ENCODE data around the gene LUZP1. TPM values are rescaled to one million over a fixed set of nuclear protein-coding genes. Genes with fewer than 3 reads are reported as not detected.

Gene LUZP1
- total RNA-seq, 2 experiments from 2014 or later: 16.9 to 17.5 TPM

DNA sequence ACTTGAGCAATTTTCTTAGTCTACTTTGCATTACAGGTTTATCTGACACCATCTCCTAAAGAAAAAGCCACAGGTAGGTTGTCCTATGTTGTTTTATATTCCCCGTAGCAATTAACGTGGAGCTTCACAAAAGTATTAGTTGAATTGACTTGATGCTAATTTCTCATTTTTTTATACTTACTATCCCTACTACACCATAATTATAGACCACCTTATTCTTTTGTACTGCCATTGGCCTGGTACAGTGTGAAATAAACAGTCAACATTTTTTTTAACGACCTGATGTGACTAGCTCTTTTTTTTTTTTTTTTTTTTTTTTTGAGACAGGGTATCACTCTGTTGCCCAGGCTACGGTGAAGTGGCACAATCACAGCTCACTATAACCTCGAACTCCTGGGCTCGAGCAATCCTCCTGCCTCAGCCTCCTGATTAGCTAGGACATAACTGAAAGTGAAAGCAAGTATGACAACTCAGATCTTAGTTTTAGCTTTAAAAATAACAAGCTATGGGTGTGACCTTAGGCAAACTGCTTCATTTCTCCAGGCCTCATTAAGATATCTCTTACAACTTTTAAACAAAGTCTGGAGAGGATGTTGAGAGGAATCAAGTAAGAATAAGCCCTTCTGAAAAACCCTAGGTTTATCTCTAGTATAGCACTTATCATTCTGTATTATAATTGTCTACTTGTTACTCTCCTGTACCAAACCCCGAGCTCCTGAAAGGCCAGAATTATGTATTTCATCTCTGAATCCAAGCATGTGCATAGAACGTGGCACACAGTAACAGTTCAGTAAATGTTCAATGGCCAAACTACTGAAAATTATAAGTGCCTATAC lies 49.5 kb downstream of the LUZP1 start:
- Mint-ChIP-seq H3K4me3 (peak overlapping the region; percentile 6), H3K4me1 (peaks cover 58% of the 10 kb centered on the region)

DNA sequence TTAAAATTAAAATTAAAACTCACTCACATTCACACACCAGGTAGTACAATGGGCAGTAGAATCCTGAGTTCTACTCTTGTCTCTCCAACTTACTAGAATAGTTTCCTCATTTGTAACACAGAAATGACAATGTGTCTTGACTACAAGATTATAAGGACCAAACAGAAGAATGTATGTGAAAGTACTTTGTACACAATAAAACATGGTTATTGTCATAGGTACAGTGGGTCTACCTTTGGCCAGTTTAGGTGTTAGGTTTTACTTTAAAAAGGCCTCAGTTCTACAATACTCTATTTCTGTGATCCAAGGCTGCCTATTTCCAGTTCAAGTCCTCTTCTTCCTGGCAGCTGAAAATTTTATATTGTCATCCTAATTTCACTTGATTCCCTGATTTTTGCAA lies 50.2 kb downstream of the LUZP1 start:
- Mint-ChIP-seq H3K36me3 (ENCODE audit: low read depth) (no peaks in the 10 kb centered on the region), H3K27ac (peak overlapping the region; percentile 89), H3K4me3 (no peak overlapping the region), H3K9me3 (no peaks in the 10 kb centered on the region), H3K4me1 (peaks cover 56% of the 10 kb centered on the region), H3K27me3 (no peaks in the 10 kb centered on the region)
- ChIA-PET CTCF (interaction anchor here (0.8 to 3.4 kb wide), 7 partner anchors 8 to 118 kb away, joined by 3 to 13 read pairs (median 4); partner anchors contain the start of gene KDM1A), POLR2A (no interaction called here)
- DNase-seq: no peak

More for the DNA sequence above, 49.5 kb downstream of the LUZP1 start:
- ChIA-PET CTCF (interaction anchor here (0.7 to 3.4 kb wide), 12 partner anchors 9 to 117 kb away, joined by 3 to 13 read pairs (median 4); partner anchors contain the start of gene KDM1A), POLR2A (interaction anchor here (0.5 kb wide), 1 partner anchor 190 kb away, joined by 3 read pairs; no protein-coding TSS in a partner anchor)
- peak overlapping the region; percentile 89 for H3K27ac Mint-ChIP-seq
- no peaks in the 10 kb centered on the region for H3K36me3 Mint-ChIP-seq (ENCODE audit: low read depth)
- H3K27me3 Mint-ChIP-seq: no peaks in the 10 kb centered on the region
- peak; percentile 69 for DNase-seq
- no peaks in the 10 kb centered on the region for H3K9me3 Mint-ChIP-seq

DNA sequence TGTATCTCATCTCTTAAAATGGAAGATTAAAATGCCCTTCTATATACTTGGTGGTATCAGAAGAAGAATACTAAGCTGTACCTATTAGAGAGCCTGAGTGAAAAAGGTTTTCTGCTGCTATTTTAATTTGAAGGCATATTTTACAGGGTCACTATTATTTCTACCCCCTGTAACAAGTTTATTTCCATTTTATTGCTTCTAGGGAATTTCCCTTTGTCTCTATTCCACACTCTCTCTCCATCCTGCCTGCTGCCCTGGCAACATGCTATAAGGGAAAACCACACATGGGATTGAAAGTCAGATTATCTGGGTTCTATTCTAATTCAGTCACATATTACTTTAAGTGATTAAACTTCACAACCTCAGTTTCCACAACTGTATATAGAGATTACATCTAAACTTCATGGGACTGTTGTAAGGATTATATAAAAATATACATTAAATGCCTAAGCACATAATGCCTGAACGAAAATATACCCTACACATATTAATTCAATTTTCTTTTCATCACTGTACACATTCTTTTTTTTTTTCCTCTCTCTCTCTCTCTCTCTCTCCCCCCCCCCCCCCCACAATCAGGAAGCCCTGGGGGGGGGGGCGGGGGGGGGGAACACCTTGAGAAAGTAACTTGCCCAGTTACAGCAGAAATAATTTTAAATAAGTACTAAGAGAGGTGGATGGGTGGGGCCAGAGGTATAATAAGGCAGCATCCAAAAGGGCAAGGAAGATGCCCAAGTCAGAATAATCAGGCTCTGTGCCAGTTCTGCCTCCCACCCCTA lies 51.5 kb downstream of the LUZP1 start:
- no peaks in the 10 kb centered on the region for H3K9me3 Mint-ChIP-seq
- POLR2A ChIA-PET: no interaction called here

DNA sequence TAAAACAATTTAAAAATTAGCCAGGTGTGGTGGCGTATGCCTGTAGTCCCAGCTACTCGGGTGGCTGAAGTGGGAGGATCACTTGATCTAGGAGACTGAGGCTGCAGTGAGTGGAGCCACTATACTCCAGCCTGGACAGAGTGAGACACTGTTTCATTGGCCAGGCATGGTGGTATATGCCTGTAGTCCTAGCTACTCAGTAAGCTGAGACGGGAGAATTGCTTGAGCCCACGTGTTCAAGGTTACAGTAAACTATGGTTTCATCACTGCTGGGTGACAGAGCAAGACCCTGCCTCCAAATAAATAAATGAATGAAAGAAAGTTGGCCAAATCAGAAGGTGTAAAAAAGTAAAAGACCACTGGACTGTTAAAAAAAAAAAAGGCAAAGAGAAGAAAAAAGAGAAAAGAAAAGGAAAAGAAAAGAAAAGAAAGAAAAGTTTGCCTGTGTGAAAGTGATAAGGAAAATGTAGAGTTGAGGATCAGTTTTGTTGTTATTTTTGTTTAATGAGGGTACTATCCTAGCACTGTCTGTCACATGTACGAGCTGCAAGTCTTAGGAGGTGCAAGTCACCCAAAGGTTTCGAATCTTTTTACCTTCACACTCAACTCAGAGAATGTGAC lies 52.3 kb downstream of the LUZP1 start:
- Mint-ChIP-seq H3K27me3 (no peaks in the 10 kb centered on the region), H3K36me3 (ENCODE audit: low read depth) (peaks cover 3% of the 10 kb centered on the region), H3K4me3 (no peak overlapping the region), H3K27ac (peak overlapping the region; percentile 37), H3K4me1 (peaks cover 69% of the 10 kb centered on the region), H3K9me3 (no peaks in the 10 kb centered on the region)
- POLR2A ChIA-PET: no interaction called here
- no peak for DNase-seq
- CTCF ChIA-PET: interaction anchor here (0.7 to 1.2 kb wide), 2 partner anchors 10 to 1452 kb away, joined by 3 to 5 read pairs; no protein-coding TSS in a partner anchor

More for the DNA sequence above, 51.5 kb downstream of the LUZP1 start:
- H3K27me3 Mint-ChIP-seq: no peaks in the 10 kb centered on the region
- no peak for DNase-seq
- peaks cover 3% of the 10 kb centered on the region for H3K36me3 Mint-ChIP-seq (ENCODE audit: low read depth)
- CTCF ChIA-PET: interaction anchor here (1.0 to 1.2 kb wide), 2 partner anchors 10 to 15 kb away, joined by 3 to 5 read pairs; no protein-coding TSS in a partner anchor
- H3K27ac Mint-ChIP-seq: peak overlapping the region; percentile 37
- H3K4me1 Mint-ChIP-seq: peaks cover 61% of the 10 kb centered on the region
- no peak overlapping the region for H3K4me3 Mint-ChIP-seq

DNA sequence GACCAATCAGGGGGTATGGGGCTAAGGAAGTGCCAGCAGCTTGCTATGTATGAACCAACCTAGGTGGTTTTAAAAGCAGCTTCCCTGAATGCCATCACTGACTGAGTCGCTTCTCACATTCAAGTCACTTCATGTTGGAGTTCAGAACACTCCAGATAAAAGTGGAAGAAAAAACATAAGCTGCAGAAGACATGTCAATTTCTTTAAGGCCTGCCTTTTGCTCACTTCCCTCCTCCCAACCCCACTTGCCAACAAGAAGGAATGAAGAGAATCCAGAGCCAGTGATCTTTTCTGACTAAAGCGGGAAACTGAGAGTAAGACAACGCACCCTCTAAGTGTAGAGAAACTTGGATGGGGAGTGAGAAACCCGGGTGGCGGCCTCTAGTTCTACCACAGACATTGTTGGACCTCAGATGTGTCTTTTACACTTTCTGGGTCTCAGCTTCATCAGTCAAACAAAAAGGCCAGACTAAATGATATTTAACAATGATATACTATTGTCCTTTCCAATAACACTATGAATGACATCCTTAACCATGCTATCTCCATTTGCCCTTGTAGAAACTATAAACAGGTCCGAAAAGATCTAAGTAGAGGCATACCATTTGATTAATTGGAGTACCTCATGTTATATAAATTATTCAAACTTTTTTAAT lies 54.1 kb downstream of the LUZP1 start:
- no peak for DNase-seq
- peak overlapping the region; percentile 19 for H3K27ac Mint-ChIP-seq
- peaks cover 74% of the 10 kb centered on the region for H3K4me1 Mint-ChIP-seq
- H3K4me3 Mint-ChIP-seq: no peak overlapping the region
- POLR2A ChIA-PET: no interaction called here
- CTCF ChIA-PET: interaction anchor here (0.9 to 1.3 kb wide), 2 partner anchors 15 to 53 kb away, joined by 3 read pairs; no protein-coding TSS in a partner anchor
- peaks cover 6% of the 10 kb centered on the region for H3K36me3 Mint-ChIP-seq (ENCODE audit: low read depth)
- no peaks in the 10 kb centered on the region for H3K9me3 Mint-ChIP-seq
- H3K27me3 Mint-ChIP-seq: no peaks in the 10 kb centered on the region

DNA sequence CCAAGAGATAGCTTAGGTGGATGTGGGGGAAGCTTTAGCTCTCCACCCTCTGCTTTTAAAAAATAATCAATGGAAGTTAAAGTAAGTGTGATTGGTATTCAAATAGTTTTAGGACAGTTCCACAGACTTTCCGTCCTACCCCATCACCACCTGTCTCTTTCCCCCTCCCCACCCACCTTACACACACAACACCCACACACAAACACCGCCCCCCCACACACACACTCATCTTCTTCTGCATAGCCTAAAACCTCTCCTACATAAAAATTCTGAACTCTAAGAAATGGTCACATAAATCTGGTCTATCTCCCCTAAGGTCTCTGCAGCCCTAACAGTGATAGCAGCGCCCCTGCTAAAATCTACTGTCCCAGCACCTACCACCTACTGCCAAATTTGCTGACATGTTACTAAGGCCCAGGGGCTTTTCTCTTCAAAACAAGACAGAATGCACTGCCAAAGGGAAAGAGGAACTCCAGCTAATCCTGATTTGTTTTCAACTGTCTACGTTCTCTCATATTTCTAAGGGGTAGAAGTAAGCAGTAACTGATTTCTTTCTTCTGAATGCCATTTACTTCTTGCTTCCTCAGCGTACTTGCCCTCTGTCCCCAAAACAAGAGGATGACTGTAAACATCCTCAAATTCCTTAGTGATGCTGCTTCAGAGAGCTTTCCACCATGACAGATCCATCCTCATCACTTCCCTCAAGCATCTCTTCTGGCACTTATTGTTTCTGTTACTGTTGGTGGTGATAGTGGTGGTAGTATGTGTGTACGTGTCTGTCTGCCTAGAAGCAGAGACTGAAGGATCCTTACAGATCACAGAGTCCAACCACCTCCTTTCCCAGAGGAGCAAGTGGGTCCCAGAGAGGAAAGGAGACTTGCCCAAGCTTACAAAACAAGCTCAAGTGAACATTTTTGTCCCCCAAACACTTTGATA lies 56.8 kb downstream of the LUZP1 start:
- CTCF ChIA-PET: interaction anchor here (1.1 to 2.9 kb wide), 5 partner anchors 8 to 73 kb away, joined by 4 to 13 read pairs (median 7); no protein-coding TSS in a partner anchor
- Mint-ChIP-seq H3K9me3 (no peaks in the 10 kb centered on the region), H3K36me3 (ENCODE audit: low read depth) (peaks cover 12% of the 10 kb centered on the region), H3K27me3 (no peaks in the 10 kb centered on the region), H3K4me3 (no peak overlapping the region), H3K4me1 (peaks cover 62% of the 10 kb centered on the region), H3K27ac (peak overlapping the region; percentile 7)
- POLR2A ChIA-PET: no interaction called here
- DNase-seq: no peak

DNA sequence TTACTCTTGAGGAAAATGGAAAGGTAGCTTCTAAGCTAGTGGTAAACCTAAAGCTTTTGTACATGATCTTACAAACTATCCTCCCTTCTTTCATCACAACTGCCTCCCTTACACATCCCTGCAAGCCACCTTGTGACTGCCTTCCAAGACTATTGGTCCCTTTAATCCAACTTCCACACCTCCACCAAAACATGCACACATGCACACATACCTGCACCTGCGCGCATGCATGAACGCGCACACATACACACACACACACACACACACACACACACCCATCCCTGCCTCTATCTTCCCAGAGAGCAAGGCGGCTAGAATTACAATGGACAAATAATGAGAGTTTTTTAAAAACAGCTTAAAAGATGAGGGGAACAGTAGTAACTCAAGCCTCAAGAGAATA lies 58.3 kb downstream of the LUZP1 start:
- peaks cover 14% of the 10 kb centered on the region for H3K36me3 Mint-ChIP-seq (ENCODE audit: low read depth)
- no peak overlapping the region for H3K27ac Mint-ChIP-seq
- ChIA-PET CTCF (interaction anchor here (0.7 to 3.0 kb wide), 7 partner anchors 9 to 244 kb away, joined by 3 to 16 read pairs (median 5); no protein-coding TSS in a partner anchor), POLR2A (no interaction called here)
- DNase-seq: no peak
- no peak overlapping the region for H3K4me3 Mint-ChIP-seq
- H3K9me3 Mint-ChIP-seq: no peaks in the 10 kb centered on the region
- peaks cover 52% of the 10 kb centered on the region for H3K4me1 Mint-ChIP-seq
- no peaks in the 10 kb centered on the region for H3K27me3 Mint-ChIP-seq

DNA sequence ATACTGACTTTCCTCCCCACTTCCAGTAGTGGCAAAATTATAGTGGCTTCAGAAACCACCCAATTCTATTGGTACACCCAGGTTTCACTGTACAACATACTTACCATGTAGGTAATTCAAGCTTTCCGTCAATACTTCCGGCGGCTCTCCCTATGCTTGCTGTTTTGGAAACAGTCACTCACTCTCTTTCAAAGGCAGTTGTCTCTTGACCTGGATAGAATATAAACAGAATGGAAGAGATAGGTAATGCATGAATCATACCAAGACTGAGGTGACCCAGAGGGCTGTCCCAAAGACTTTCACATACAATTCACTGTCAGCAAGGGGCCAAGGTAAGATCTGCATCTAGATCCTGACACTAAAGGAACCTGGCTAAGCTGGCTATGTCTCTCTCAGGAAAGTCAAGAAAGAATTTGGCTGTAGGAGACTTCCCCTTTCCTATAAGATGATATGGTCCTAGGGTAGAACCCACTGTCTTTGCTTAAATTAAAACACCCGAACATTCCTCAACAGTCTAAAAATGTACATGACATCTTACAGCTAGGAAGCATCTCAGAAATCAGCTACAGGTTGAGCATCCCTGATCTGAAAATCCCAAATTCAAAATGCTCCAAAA lies 59.6 kb downstream of the LUZP1 start:
- Mint-ChIP-seq H3K36me3 (ENCODE audit: low read depth) (peaks cover 16% of the 10 kb centered on the region), H3K27ac (no peak overlapping the region), H3K4me3 (no peak overlapping the region), H3K4me1 (peaks cover 43% of the 10 kb centered on the region), H3K9me3 (no peaks in the 10 kb centered on the region), H3K27me3 (no peaks in the 10 kb centered on the region)
- POLR2A ChIA-PET: no interaction called here
- no peak for DNase-seq
- CTCF ChIA-PET: interaction anchor here (1.0 to 3.0 kb wide), 4 partner anchors 10 to 75 kb away, joined by 4 to 16 read pairs (median 10); no protein-coding TSS in a partner anchor

DNA sequence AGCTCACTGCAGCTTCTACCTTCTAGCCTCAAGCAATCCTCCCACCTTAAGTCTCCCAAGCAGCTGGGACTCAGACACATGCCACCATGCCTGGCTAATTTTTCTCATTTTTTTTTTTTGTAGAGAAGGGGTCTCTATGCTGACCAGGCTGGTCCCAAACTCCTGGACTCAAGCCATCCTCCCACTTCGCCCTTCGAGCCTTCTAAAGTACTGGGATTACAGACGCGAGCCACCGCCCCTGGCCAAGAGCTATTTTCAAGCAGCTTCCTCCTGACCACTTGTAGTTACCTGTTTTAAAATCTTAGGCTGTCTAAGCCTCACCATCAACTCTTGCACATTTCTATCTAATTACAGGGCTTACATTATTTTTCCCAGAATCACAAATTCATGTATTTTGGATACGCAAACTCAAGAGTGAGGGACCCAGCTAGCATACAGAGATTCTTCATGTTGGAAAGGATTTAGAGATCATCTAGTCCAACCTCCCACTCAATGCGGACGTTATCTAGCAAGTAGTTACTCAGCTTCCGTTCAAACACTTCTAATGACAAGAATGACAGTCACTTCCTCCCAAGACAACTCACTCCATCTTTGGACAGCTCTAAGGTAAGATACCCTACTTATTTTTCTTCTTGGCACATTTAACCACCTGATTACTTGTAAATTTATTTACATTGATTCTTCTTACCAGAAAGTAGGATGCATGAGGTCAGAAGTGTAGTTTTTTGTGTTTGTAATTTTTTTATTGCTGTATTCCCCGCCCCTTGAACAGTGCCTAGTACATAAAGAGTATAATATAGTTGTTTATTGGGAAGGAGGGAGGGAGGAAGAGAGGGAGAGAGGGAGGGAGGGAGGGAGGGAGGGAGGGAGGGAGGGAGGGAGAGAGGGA lies 65.4 kb downstream of the LUZP1 start:
- Mint-ChIP-seq H3K9me3 (no peaks in the 10 kb centered on the region), H3K27me3 (no peaks in the 10 kb centered on the region), H3K36me3 (ENCODE audit: low read depth) (peaks cover 13% of the 10 kb centered on the region), H3K27ac (peak overlapping the region; percentile 86), H3K4me1 (peaks cover 44% of the 10 kb centered on the region), H3K4me3 (peak overlapping the region; percentile 36)
- ChIA-PET CTCF (interaction anchor here (0.6 to 2.4 kb wide), 10 partner anchors 8 to 1625 kb away, joined by 3 to 31 read pairs (median 4); no protein-coding TSS in a partner anchor), POLR2A (no interaction called here)
- DNase-seq: peak; percentile 33

DNA sequence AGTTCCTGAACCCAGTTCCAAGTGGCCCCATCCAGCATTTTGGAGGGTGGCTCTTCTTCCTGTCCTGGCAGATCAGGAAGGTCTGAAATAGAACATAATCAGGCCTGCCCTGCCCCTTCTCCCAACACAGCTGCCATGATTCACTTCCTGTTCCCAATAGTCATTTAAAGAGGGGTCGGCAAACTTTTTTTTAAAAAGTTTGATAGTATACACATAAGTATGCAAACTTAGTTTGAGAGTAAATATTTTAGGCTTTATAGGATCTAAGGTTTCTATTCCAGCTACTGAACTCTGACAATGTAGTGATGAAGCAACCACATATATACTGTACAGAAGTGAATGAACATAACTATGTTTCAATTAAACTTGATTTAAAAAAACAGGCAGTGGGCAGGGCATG lies 66.4 kb downstream of the LUZP1 start:
- no peaks in the 10 kb centered on the region for H3K9me3 Mint-ChIP-seq
- DNase-seq: no peak
- H3K36me3 Mint-ChIP-seq (ENCODE audit: low read depth): peaks cover 10% of the 10 kb centered on the region
- ChIA-PET CTCF (interaction anchor here (0.6 to 2.4 kb wide), 9 partner anchors 9 to 1982 kb away, joined by 3 to 31 read pairs (median 4); no protein-coding TSS in a partner anchor), POLR2A (no interaction called here)
- no peak overlapping the region for H3K4me3 Mint-ChIP-seq
- H3K4me1 Mint-ChIP-seq: peaks cover 44% of the 10 kb centered on the region
- H3K27me3 Mint-ChIP-seq: no peaks in the 10 kb centered on the region
- H3K27ac Mint-ChIP-seq: peak overlapping the region; percentile 48
